Activated T-cell treated with anti-CD3 and anti-CD28 coated beads, Interleukin-2, amount 50 U/mL, for 72 hours (primary cell): ENCODE results near the gene CLIP1. TPM values are rescaled to one million over a fixed set of nuclear protein-coding genes. Genes with fewer than 3 reads are reported as not detected.
A peak's percentile ranks its signal among the peaks of the same experiment; 100 is the strongest.
"Not testable (repeated sequence)": the region's sequence is repeated elsewhere in the genome, so short reads cannot be mapped to it uniquely, and the experiment has no call there.

ENCODE experiments used
- ATAC-seq, 2 donors: fragments of 150-1000 bp; cut with Tn5 transposase; replicated peaks in 1 of 2; 2 replicates each; pipeline ENCODE4 v1.10.0; 2021; ENCODE audit warnings: moderate library complexity in 2 of 2, mild to moderate bottlenecking in 1 of 2
- DNase-seq, 2 donors: peaks; one replicate each; pipeline ENCODE4 v3.0.0; 2021 to 2022; ENCODE audit warnings: mixed read lengths in 1 of 2
- H3K27ac Mint-ChIP-seq: one replicate; pipeline ENCODE4 v1.8.0; 2022; ENCODE audit warnings: mild to moderate bottlenecking, moderate library complexity, mixed read lengths
- H3K27me3 Mint-ChIP-seq: one replicate; pipeline ENCODE4 v1.8.0; 2022; ENCODE audit warnings: low read depth, mixed read lengths
- H3K36me3 Mint-ChIP-seq, 2 donors: one replicate each; pipeline ENCODE4 v1.8.0; 2022; ENCODE audit warnings: mixed read lengths in 2 of 2, mild to moderate bottlenecking in 1 of 2; ENCODE audit not compliant: insufficient read depth in 2 of 2
- H3K4me1 Mint-ChIP-seq: one replicate; pipeline ENCODE4 v1.8.0; 2022; ENCODE audit warnings: low read depth, mixed read lengths
- H3K4me3 Mint-ChIP-seq, 2 donors: one replicate each; pipeline ENCODE4 v1.8.0; 2022; ENCODE audit warnings: mild to moderate bottlenecking in 2 of 2, mixed read lengths in 2 of 2, moderate library complexity in 2 of 2
- H3K9me3 Mint-ChIP-seq, 2 donors: one replicate each; pipeline ENCODE4 v1.8.0; 2022; ENCODE audit warnings: mixed read lengths in 2 of 2
- total RNA-seq, 2 donors: library from RNA; stranded (reverse); gene quantifications; one replicate each; pipeline ENCODE4 v1.2.3, GENCODE V29; 2022

CLIP1 gene
- total RNA-seq, 2 donors from 2014 or later, result 87.3 to 108 TPM

GRCh38 chr12:122298071-122298748 lies 124.3 kb downstream of the CLIP1 start:
- H3K27ac Mint-ChIP-seq, result no peak overlapping the region
- H3K4me1 Mint-ChIP-seq, result peaks cover 2% of the 10 kb centered on the region
- H3K4me3 Mint-ChIP-seq, result no peak overlapping the region
- H3K9me3 Mint-ChIP-seq, result no peaks in the 10 kb centered on the region
- ATAC-seq (no peak), DNase-seq (no peak)
- no peaks in the 10 kb centered on the region for H3K27me3 Mint-ChIP-seq
- peaks cover 4 to 15% of the 10 kb centered on the region in 2 donors for H3K36me3 Mint-ChIP-seq

DNA sequence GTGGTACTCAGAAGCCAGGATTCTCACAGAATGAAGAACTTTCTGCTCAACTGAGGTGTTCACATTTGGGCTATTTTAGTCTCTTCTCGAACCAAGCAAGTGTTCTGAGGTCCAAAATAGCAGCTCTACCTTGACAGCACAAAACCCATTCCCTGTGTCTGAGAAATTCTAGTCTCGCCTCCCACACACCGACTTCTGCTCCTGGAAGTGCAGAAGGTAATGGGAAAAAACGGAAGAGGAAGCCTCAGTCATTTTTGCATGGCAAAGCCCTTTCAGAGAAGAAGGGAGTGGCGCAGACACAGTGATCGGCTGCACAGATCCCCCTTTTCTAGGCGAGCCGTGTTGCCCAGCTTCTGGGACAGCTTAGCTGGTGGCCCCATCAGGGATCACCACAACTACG lies 125.0 kb downstream of the CLIP1 start:
- DNase-seq (no peak), ATAC-seq (no peak)
- Mint-ChIP-seq H3K27me3 (no peaks in the 10 kb centered on the region), H3K36me3 (peaks cover 1 to 16% of the 10 kb centered on the region in 2 donors), H3K4me1 (peaks cover 8% of the 10 kb centered on the region), H3K9me3 (no peaks in the 10 kb centered on the region), H3K27ac (no peak overlapping the region), H3K4me3 (no peak overlapping the region)

DNA sequence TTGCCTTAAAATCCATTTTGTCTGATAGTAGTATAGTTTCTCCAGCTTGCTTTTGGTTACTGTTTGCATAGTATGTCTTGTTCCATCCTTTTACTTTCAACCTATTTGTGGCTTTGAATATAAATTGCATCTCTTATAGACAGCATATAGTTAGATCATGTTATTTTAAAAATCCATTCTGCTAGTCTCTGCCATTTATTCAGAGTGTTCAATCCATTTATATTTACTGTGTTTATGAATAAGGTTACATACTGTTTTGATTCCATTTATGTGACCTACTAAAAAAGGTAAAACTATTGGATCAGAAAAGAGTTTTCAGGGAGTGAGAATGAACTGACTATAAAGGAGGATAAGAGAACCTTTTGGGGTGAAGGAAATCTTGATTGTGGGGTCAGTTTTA lies 126.6 kb downstream of the CLIP1 start:
- H3K27me3 Mint-ChIP-seq, result no peaks in the 10 kb centered on the region
- ATAC-seq (no peak), DNase-seq (no peak)
- no peak overlapping the region for H3K4me3 Mint-ChIP-seq
- H3K27ac Mint-ChIP-seq, result peak overlapping the region; percentile 70
- H3K36me3 Mint-ChIP-seq, result peaks cover 1 to 16% of the 10 kb centered on the region in 2 donors
- H3K4me1 Mint-ChIP-seq, result peaks cover 8% of the 10 kb centered on the region
- no peaks in the 10 kb centered on the region for H3K9me3 Mint-ChIP-seq

GRCh38 chr12:122293081-122293480 lies 129.4 kb downstream of the CLIP1 start:
- Mint-ChIP-seq H3K9me3 (no peaks in the 10 kb centered on the region), H3K27me3 (no peaks in the 10 kb centered on the region), H3K36me3 (peaks cover 1 to 5% of the 10 kb centered on the region in 2 donors), H3K27ac (peak overlapping the region; percentile 45), H3K4me1 (peaks cover 10% of the 10 kb centered on the region), H3K4me3 (peak overlapping the region in 1 of 2 donors; percentile 11)
- ATAC-seq, result peak; percentile 55 to 88
- DNase-seq, result no peak

- DNase-seq, result no peak
- no peak for ATAC-seq
- H3K4me3 Mint-ChIP-seq, result no peak overlapping the region
- H3K4me1 Mint-ChIP-seq, result peaks cover 19% of the 10 kb centered on the region
- no peaks in the 10 kb centered on the region for H3K27me3 Mint-ChIP-seq
- no peaks in the 10 kb centered on the region for H3K9me3 Mint-ChIP-seq
- no peak overlapping the region for H3K27ac Mint-ChIP-seq
- H3K36me3 Mint-ChIP-seq, result peaks cover 1 to 3% of the 10 kb centered on the region in 2 donors
Measured at GRCh38 chr12:122291431-122291830, 131.0 kb downstream of the CLIP1 start.

DNA sequence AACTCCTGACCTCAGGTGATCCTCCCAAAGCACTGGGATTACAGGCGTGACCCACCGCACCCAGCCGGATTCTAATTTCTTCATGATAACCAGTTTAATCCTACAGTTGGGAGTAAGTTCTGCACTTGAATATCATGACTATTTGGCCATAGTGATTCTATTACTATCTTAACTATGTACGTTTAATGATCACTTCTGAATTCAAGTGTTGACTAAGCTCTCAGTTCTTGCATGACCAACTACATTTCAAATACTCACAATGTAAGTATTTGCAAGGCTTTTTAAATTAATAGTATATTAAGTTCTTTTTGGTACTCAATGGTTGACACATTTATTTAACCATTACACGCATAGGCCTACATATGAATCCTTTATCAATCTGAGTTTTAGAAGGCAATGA lies 138.8 kb downstream of the CLIP1 start:
- ATAC-seq (no peak), DNase-seq (no peak)
- no peaks in the 10 kb centered on the region for H3K27me3 Mint-ChIP-seq
- no peaks in the 10 kb centered on the region for H3K9me3 Mint-ChIP-seq
- peaks cover 11% of the 10 kb centered on the region for H3K4me1 Mint-ChIP-seq
- peaks cover 0 to 1% of the 10 kb centered on the region in 2 donors for H3K36me3 Mint-ChIP-seq
- H3K4me3 Mint-ChIP-seq, result no peak overlapping the region
- no peak overlapping the region for H3K27ac Mint-ChIP-seq

DNA sequence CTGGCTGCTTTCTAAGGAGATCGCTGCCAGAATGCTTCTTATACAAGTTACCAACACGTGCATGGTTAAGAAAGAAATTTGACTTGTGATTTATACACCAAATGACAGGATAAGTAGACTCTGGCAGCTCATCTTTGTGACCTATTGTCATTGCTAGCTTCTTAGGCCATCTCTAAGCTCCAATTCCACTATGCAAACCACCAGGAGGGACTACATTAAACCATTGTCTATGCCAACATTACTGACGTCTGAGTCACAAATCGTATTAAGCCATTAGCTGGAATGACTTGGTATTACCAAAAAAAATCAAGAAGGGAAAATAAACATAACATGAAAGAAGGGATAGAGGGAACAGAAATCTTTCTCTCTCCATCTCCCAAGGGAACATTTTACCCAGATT lies 140.4 kb downstream of the CLIP1 start:
- DNase-seq (no peak), ATAC-seq (no peak)
- no peak overlapping the region for H3K4me3 Mint-ChIP-seq
- peaks cover 0 to 1% of the 10 kb centered on the region in 2 donors for H3K36me3 Mint-ChIP-seq
- no peaks in the 10 kb centered on the region for H3K27me3 Mint-ChIP-seq
- H3K27ac Mint-ChIP-seq, result no peak overlapping the region
- no peaks in the 10 kb centered on the region for H3K9me3 Mint-ChIP-seq
- no peaks in the 10 kb centered on the region for H3K4me1 Mint-ChIP-seq

GRCh38 chr12:122276242-122276641 lies 146.2 kb downstream of the CLIP1 start:
- Mint-ChIP-seq H3K4me3 (no peak overlapping the region), H3K36me3 (peaks cover 0 to 6% of the 10 kb centered on the region in 2 donors), H3K4me1 (no peaks in the 10 kb centered on the region), H3K9me3 (no peaks in the 10 kb centered on the region), H3K27me3 (no peaks in the 10 kb centered on the region), H3K27ac (no peak overlapping the region)
- ATAC-seq, result no peak
- no peak for DNase-seq

DNA sequence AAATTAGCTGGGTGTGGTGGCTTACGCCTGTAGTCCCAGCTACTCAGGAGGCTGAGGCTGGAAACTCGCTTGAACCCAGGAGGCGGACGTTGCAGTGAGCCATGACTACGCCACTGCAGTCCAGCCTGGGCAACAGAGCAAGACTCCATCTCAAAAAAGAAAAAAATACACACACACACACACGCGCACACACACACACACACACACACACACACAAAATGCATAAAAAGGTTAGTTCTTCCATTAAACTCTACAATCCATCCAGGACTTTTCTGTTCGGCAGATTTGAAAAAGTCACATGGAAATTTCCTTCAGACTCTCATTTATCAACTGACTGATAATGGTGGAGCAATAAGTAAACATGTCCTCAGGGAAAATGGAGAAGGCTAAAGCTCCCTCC lies 147.0 kb downstream of the CLIP1 start:
- H3K4me3 Mint-ChIP-seq, result no peak overlapping the region
- no peaks in the 10 kb centered on the region for H3K27me3 Mint-ChIP-seq
- no peaks in the 10 kb centered on the region for H3K4me1 Mint-ChIP-seq
- H3K36me3 Mint-ChIP-seq, result peaks cover 0 to 6% of the 10 kb centered on the region in 2 donors
- ATAC-seq (no peak), DNase-seq (no peak)
- H3K9me3 Mint-ChIP-seq, result no peaks in the 10 kb centered on the region
- no peak overlapping the region for H3K27ac Mint-ChIP-seq

- Mint-ChIP-seq H3K27ac (peak within 1 kb of the TSS; percentile 100), H3K9me3 (no peaks in the 10 kb centered on the region), H3K4me1 (peaks cover 26% of the 10 kb centered on the region), H3K36me3 (peaks cover 1 to 3% of the 10 kb centered on the region in 2 donors), H3K27me3 (no peaks in the 10 kb centered on the region), H3K4me3 (peak within 1 kb of the TSS; percentile 91 to 96)
- DNase-seq (peak; percentile 96 to 98), ATAC-seq (peak; percentile 91 to 92)
Measured at GRCh38 chr12:122266230-122266901, 156.1 kb downstream of the CLIP1 start, which contains the start of gene VPS33A. VPS33A (minus strand) TSS chr12:122266494; CDS start chr12:122266408, 86 bp downstream.

- H3K4me1 Mint-ChIP-seq, result peaks cover 26% of the 10 kb centered on the region
- peak overlapping the region; percentile 91 to 96 for H3K4me3 Mint-ChIP-seq
- ATAC-seq (peak; percentile 34 to 48), DNase-seq (peak; percentile 35 to 40)
- H3K27ac Mint-ChIP-seq, result peak overlapping the region; percentile 100
- no peaks in the 10 kb centered on the region for H3K27me3 Mint-ChIP-seq
- H3K9me3 Mint-ChIP-seq, result no peaks in the 10 kb centered on the region
- peaks cover 1 to 3% of the 10 kb centered on the region in 2 donors for H3K36me3 Mint-ChIP-seq
Measured at GRCh38 chr12:122265886-122266229, 156.6 kb downstream of the CLIP1 start.

DNA sequence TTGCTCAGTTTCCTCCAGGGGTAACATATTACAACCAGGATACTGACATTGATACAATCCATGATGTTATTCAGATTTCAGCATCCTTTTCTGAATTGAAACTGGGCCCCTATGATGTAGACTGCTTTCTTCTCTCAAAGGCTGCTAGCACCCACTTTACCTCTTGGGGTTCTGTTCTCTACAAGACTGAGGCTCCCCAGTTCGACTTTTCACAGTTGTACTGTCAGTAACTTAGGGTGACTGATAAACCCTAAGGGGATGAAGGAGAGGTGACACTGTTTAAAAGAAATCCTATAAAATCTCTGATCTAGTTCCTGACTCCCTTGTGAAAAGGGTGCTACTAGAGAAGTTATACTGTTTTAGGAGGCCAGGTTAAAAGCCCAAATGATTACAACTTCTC lies 157.0 kb downstream of the CLIP1 start:
- no peaks in the 10 kb centered on the region for H3K27me3 Mint-ChIP-seq
- DNase-seq (no peak), ATAC-seq (no peak)
- peak overlapping the region; percentile 100 for H3K27ac Mint-ChIP-seq
- H3K4me3 Mint-ChIP-seq, result peak overlapping the region; percentile 91 to 96
- H3K4me1 Mint-ChIP-seq, result peaks cover 26% of the 10 kb centered on the region
- H3K36me3 Mint-ChIP-seq, result peaks cover 1 to 5% of the 10 kb centered on the region in 2 donors
- H3K9me3 Mint-ChIP-seq, result no peaks in the 10 kb centered on the region

DNA sequence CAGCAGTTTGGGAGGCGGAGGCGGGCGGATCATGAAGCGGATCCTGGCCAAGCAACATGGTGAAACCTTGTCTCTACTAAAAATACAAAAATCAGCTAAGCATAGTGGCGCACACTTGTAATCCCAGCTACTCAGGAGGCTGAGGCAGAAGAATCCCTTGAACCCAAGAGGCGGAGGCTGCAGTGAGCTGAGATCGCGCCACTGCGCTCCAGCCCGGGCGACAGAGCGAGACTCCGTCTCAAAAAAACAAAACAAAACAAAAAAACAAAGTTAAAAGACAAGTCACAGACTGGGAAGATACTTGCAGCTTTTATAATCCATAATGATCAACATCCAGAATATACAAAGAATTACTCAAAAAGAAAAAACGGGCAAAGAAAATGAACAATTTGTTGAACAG lies 161.7 kb downstream of the CLIP1 start:
- H3K9me3 Mint-ChIP-seq, H3K27ac Mint-ChIP-seq, H3K4me3 Mint-ChIP-seq, DNase-seq, ATAC-seq, H3K27me3 Mint-ChIP-seq: not testable (repeated sequence)
- Mint-ChIP-seq H3K4me1 (peaks cover 16% of the 10 kb centered on the region), H3K36me3 (peaks cover 1 to 14% of the 10 kb centered on the region in 2 donors)
